ENCODE results near the gene CSNK2B.

DNA sequence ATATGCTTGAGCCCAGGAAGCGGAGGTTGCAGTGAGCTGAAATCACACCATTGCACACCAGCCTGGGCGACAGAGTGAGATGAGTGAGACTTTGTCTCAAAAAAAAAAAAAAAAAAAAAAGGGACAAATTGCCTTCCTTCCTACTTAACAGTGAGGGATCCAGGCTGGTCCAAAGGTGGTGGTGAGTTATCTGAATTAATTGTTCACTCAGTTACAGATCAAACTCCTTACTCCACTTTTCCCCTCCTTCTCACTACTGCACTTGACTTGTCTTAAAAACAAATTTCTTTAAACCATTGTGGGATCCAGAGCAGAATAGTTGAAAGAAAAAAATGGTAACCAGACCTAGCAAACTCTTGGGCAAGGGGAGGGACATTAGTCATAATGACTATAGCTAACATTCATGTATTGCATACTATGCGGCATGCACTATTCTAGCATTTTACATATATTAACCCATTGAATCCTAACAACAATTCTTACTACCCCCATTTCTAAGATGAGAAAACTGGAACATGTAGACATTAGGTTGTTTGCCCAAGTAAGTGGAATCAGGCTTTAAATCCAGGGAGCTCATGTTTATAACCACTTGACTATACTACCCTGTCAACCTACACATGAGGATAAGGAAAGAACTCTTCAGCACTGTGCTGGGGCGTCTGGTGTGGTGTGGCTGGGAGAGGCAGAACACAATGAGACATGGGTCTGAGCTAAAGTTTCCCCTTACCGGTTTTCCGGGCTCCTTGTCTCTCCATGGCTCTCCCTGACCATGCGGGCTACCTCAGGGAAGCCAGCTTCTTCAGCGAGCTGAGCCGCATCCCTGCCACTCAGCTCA is 2.5 kb upstream of the CSNK2B start:
- TF ChIP-seq, protein P1, sequence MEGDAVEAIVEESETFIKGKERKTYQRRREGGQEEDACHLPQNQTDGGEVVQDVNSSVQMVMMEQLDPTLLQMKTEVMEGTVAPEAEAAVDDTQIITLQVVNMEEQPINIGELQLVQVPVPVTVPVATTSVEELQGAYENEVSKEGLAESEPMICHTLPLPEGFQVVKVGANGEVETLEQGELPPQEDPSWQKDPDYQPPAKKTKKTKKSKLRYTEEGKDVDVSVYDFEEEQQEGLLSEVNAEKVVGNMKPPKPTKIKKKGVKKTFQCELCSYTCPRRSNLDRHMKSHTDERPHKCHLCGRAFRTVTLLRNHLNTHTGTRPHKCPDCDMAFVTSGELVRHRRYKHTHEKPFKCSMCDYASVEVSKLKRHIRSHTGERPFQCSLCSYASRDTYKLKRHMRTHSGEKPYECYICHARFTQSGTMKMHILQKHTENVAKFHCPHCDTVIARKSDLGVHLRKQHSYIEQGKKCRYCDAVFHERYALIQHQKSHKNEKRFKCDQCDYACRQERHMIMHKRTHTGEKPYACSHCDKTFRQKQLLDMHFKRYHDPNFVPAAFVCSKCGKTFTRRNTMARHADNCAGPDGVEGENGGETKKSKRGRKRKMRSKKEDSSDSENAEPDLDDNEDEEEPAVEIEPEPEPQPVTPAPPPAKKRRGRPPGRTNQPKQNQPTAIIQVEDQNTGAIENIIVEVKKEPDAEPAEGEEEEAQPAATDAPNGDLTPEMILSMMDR (IDR thresholded peaks at IDR 0.05), result no peak
- TF ChIP-seq POLR2A (IDR thresholded peaks at IDR 0.05) (no peak), POLR2AphosphoS5 (IDR thresholded peaks at IDR 0.05) (no peak)
